Measurements from ENCODE around the gene RTN1.

RTN1 gene

GRCh38 chr14:59895721-59896120 is 25.1 kb upstream of the RTN1 start:
- H3K9me3 ChIP-seq (ENCODE audit: low read length): no peaks in the 10 kb centered on the region
- no peak overlapping the region for H3K4me3 ChIP-seq (ENCODE audit: low read depth in 1 of 2, low read length in 2 of 2)
- H3K4me1 ChIP-seq (ENCODE audit: insufficient read depth, low read length): no peaks in the 10 kb centered on the region
- H3K36me3 ChIP-seq (ENCODE audit: insufficient read depth, low read length): no peaks in the 10 kb centered on the region
- no peak overlapping the region for H3K27ac ChIP-seq (ENCODE audit: low read depth, low read length)
- no peaks in the 10 kb centered on the region for H3K27me3 ChIP-seq (ENCODE audit: control insufficient read depth in 1 of 2, insufficient read depth in 2 of 2, low read length in 2 of 2)
- H3K9ac ChIP-seq (ENCODE audit: low read length): no peak overlapping the region

DNA sequence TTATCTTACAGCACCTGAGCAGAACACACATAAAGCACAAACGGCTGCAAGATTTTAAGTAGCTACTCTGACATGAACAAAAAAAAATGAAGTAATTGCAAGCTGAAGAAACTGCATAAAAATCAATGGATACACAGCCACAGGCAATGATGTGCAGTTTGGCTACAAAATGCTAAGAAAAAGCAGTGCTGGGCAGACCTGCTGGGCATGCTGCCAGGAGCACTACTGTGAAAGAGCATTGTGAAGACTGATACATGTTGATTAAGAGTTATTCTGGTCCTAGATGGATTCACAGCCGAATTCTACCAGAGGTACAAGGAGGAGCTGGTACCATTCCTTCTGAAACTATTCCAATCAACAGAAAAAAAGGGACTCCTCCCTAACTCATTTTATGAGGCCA is 20.1 kb upstream of the RTN1 start:
- Histone ChIP-seq H3K27me3 (ENCODE audit: control insufficient read depth in 1 of 2, insufficient read depth in 2 of 2, low read length in 2 of 2) (no peaks in the 10 kb centered on the region), H3K9ac (ENCODE audit: low read length) (no peak overlapping the region), H3K27ac (ENCODE audit: low read depth, low read length) (no peak overlapping the region), H3K9me3 (ENCODE audit: low read length) (no peaks in the 10 kb centered on the region), H3K4me1 (ENCODE audit: insufficient read depth, low read length) (no peaks in the 10 kb centered on the region), H3K4me3 (ENCODE audit: low read depth in 1 of 2, low read length in 2 of 2) (no peak overlapping the region), H3K36me3 (ENCODE audit: insufficient read depth, low read length) (no peaks in the 10 kb centered on the region)

GRCh38 chr14:59882957-59883356 is 12.4 kb upstream of the RTN1 start:
- Histone ChIP-seq H3K9me3 (ENCODE audit: low read length) (no peaks in the 10 kb centered on the region), H3K9ac (ENCODE audit: low read length) (no peak overlapping the region), H3K27me3 (ENCODE audit: control insufficient read depth in 1 of 2, insufficient read depth in 2 of 2, low read length in 2 of 2) (no peaks in the 10 kb centered on the region), H3K4me1 (ENCODE audit: insufficient read depth, low read length) (no peaks in the 10 kb centered on the region), H3K36me3 (ENCODE audit: insufficient read depth, low read length) (no peaks in the 10 kb centered on the region), H3K4me3 (ENCODE audit: low read depth in 1 of 2, low read length in 2 of 2) (no peak overlapping the region), H3K27ac (ENCODE audit: low read depth, low read length) (no peak overlapping the region)

DNA sequence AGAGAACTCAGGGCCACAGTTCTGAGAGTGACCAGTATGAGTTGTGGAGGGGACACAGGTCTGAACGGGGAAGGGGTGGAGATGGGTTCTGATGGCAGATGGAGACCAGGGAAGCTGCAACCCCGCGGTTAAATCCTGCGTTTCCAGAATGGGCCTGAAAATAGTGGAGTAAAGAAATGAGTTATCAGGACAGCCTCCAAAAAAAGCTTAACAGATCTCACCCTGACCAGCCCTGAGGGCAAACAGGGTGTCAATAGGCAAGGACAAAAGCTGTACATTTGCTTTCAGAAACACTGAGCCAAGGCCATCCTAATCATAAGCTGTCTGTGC is 555 bp upstream of the RTN1 start:
- no peaks in the 10 kb centered on the region for H3K9me3 ChIP-seq (ENCODE audit: low read length)
- H3K27me3 ChIP-seq (ENCODE audit: control insufficient read depth in 1 of 2, insufficient read depth in 2 of 2, low read length in 2 of 2): peaks cover 4 to 38% of the 10 kb centered on the region in 2 donors
- no peaks in the 10 kb centered on the region for H3K36me3 ChIP-seq (ENCODE audit: insufficient read depth, low read length)
- peak overlapping the region; percentile 43 to 62 for H3K4me3 ChIP-seq (ENCODE audit: low read depth in 1 of 2, low read length in 2 of 2)
- H3K9ac ChIP-seq (ENCODE audit: low read length): no peak overlapping the region
- H3K4me1 ChIP-seq (ENCODE audit: insufficient read depth, low read length): no peaks in the 10 kb centered on the region
- no peak overlapping the region for H3K27ac ChIP-seq (ENCODE audit: low read depth, low read length)

GRCh38 chr14:59869381-59870255 is 958 bp downstream of the RTN1 start:
- no peaks in the 10 kb centered on the region for H3K4me1 ChIP-seq (ENCODE audit: insufficient read depth, low read length)
- no peaks in the 10 kb centered on the region for H3K36me3 ChIP-seq (ENCODE audit: insufficient read depth, low read length)
- no peak overlapping the region for H3K9ac ChIP-seq (ENCODE audit: low read length)
- H3K27ac ChIP-seq (ENCODE audit: low read depth, low read length): no peak overlapping the region
- H3K4me3 ChIP-seq (ENCODE audit: low read depth in 1 of 2, low read length in 2 of 2): peak overlapping the region in 1 of 2 donors; percentile 43
- no peaks in the 10 kb centered on the region for H3K9me3 ChIP-seq (ENCODE audit: low read length)
- peaks cover 4 to 38% of the 10 kb centered on the region in 2 donors for H3K27me3 ChIP-seq (ENCODE audit: control insufficient read depth in 1 of 2, insufficient read depth in 2 of 2, low read length in 2 of 2)

DNA sequence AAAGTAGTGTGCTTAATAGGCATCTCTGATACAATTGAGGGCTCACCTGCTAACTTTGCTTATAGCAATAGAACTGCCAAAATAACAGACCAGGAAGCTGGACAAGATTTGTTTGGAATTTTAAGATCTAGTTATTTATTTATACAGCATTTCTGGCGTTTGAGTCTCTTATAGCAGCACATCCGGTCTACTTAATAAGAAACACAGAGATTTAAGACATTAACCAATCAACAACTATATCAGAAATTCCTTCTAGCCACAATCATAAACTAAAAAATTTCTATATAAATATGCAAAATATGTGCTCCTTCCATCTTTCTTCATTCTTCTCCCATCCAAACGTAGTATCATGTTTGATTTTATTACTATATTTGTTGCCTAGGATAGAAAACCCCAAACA is 2.6 kb downstream of the RTN1 start:
- H3K27me3 ChIP-seq (ENCODE audit: control insufficient read depth in 1 of 2, insufficient read depth in 2 of 2, low read length in 2 of 2): peaks cover 4 to 38% of the 10 kb centered on the region in 2 donors
- H3K4me1 ChIP-seq (ENCODE audit: insufficient read depth, low read length): no peaks in the 10 kb centered on the region
- H3K27ac ChIP-seq (ENCODE audit: low read depth, low read length): no peak overlapping the region
- H3K9ac ChIP-seq (ENCODE audit: low read length): no peak overlapping the region
- no peak overlapping the region for H3K4me3 ChIP-seq (ENCODE audit: low read depth in 1 of 2, low read length in 2 of 2)
- H3K36me3 ChIP-seq (ENCODE audit: insufficient read depth, low read length): no peaks in the 10 kb centered on the region
- no peaks in the 10 kb centered on the region for H3K9me3 ChIP-seq (ENCODE audit: low read length)

DNA sequence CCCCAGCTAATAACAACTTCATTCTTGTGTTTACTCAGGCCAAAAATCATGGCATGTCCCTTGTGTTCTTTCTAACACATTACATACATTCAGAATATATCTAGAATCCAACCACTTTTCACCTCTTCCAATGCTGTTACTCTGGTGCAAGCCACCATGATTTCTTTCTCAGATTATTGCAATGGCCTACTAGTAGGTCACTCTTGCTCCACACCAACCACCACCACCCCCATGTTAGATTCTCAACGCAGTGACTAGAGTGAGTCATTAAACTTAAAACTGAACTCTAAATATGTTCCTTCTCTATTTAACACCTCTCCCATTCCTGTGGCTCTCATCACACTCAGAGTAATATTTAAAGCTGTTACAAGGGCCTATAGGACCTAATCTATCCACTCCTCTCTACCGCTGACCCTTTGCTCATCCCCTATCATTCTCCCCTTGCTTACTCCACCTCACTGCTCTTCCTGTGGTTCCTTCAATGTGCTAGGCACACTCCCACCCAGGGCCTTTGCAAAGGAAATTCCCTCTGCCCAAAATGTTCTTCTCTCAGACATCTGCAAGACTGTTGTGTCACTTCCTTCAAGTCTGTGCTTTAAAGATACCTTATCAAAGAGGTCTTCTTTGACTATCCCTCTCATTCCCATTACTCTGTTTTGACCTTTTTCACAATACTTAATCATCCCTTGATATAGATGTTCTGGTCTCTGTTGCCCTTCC is 6.6 kb downstream of the RTN1 start:
- Histone ChIP-seq H3K36me3 (ENCODE audit: insufficient read depth, low read length) (no peaks in the 10 kb centered on the region), H3K4me1 (ENCODE audit: insufficient read depth, low read length) (no peaks in the 10 kb centered on the region), H3K9me3 (ENCODE audit: low read length) (no peaks in the 10 kb centered on the region), H3K27ac (ENCODE audit: low read depth, low read length) (no peak overlapping the region), H3K27me3 (ENCODE audit: control insufficient read depth in 1 of 2, insufficient read depth in 2 of 2, low read length in 2 of 2) (peaks cover 0 to 16% of the 10 kb centered on the region in 2 donors), H3K4me3 (ENCODE audit: low read depth in 1 of 2, low read length in 2 of 2) (no peak overlapping the region), H3K9ac (ENCODE audit: low read length) (no peak overlapping the region)

- no peak overlapping the region for H3K4me3 ChIP-seq (ENCODE audit: low read depth in 1 of 2, low read length in 2 of 2)
- H3K27me3 ChIP-seq (ENCODE audit: control insufficient read depth in 1 of 2, insufficient read depth in 2 of 2, low read length in 2 of 2): no peaks in the 10 kb centered on the region
- no peaks in the 10 kb centered on the region for H3K36me3 ChIP-seq (ENCODE audit: insufficient read depth, low read length)
- H3K27ac ChIP-seq (ENCODE audit: low read depth, low read length): no peak overlapping the region
- H3K9me3 ChIP-seq (ENCODE audit: low read length): no peaks in the 10 kb centered on the region
- H3K9ac ChIP-seq (ENCODE audit: low read length): no peak overlapping the region
- H3K4me1 ChIP-seq (ENCODE audit: insufficient read depth, low read length): no peaks in the 10 kb centered on the region
These were observed 13.2 kb downstream of the RTN1 start for GRCh38 chr14:59857328-59857727.

- Histone ChIP-seq H3K27ac (ENCODE audit: low read depth, low read length) (no peak overlapping the region), H3K9ac (ENCODE audit: low read length) (no peak overlapping the region), H3K9me3 (ENCODE audit: low read length) (no peaks in the 10 kb centered on the region), H3K4me3 (ENCODE audit: low read depth in 1 of 2, low read length in 2 of 2) (no peak overlapping the region), H3K36me3 (ENCODE audit: insufficient read depth, low read length) (no peaks in the 10 kb centered on the region), H3K27me3 (ENCODE audit: control insufficient read depth in 1 of 2, insufficient read depth in 2 of 2, low read length in 2 of 2) (no peaks in the 10 kb centered on the region), H3K4me1 (ENCODE audit: insufficient read depth, low read length) (no peaks in the 10 kb centered on the region)
These were observed 18.2 kb downstream of the RTN1 start for GRCh38 chr14:59852350-59852749.

DNA sequence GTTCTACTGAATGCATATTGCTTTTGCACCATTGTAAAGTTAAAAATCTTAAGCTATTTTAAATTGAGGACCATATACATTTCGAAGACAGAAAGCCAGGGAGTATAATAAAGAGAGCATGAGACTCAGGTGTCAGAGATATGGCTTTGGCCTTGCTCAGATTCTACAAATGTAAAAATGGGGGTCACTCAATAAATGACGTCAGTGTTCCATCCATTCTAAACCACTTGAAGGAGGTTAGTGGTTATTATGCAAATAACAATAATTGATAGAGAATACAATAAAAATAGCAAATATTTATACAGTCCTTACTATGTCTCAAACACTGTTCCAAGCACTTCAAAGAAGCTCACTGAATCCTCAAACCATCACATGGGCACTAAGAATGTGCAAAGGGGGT is 20.1 kb downstream of the RTN1 start:
- H3K27ac ChIP-seq (ENCODE audit: low read depth, low read length): no peak overlapping the region
- no peak overlapping the region for H3K4me3 ChIP-seq (ENCODE audit: low read depth in 1 of 2, low read length in 2 of 2)

DNA sequence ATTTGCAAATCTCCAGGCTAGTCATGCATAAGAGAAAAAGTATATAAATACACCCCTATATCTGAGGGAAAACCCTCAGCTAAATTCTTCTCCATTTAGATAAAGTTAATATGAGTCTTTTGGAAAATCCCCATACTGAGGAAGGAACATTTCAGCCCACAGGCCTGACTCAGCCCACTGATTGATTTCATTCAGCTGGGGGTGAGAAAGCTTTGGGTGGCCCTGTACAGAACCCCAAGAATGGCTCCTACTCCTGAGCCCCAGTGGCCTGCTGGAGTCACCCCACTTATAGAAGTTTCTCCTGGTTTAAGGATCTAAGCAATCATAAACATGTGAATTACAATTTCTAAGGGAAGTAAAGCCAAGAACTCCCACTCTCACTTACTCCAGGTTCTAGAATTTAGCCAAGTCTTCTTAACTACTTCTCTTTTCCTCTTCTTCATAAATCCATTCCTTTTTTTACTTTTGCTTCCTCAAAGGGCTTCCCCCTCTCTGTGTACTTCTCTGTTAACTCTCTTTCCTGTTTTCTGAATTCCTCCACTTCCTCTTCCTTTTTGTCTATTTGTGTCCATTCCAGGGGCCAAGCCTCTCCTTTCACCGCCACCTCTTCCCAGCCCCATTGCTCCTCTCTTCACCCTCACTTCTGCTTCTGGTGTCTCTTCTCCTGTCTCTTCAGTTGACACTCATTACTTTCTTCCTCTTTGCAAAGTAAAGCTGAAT is 21.0 kb downstream of the RTN1 start:
- Histone ChIP-seq H3K4me1 (ENCODE audit: insufficient read depth, low read length) (no peaks in the 10 kb centered on the region), H3K36me3 (ENCODE audit: insufficient read depth, low read length) (no peaks in the 10 kb centered on the region), H3K27ac (ENCODE audit: low read depth, low read length) (no peak overlapping the region), H3K9me3 (ENCODE audit: low read length) (no peaks in the 10 kb centered on the region), H3K9ac (ENCODE audit: low read length) (no peak overlapping the region), H3K4me3 (ENCODE audit: low read depth in 1 of 2, low read length in 2 of 2) (no peak overlapping the region), H3K27me3 (ENCODE audit: control insufficient read depth in 1 of 2, insufficient read depth in 2 of 2, low read length in 2 of 2) (no peaks in the 10 kb centered on the region)

More for the DNA sequence above, 20.1 kb downstream of the RTN1 start:
- Histone ChIP-seq H3K9me3 (ENCODE audit: low read length) (no peaks in the 10 kb centered on the region), H3K4me1 (ENCODE audit: insufficient read depth, low read length) (no peaks in the 10 kb centered on the region), H3K27me3 (ENCODE audit: control insufficient read depth in 1 of 2, insufficient read depth in 2 of 2, low read length in 2 of 2) (no peaks in the 10 kb centered on the region), H3K36me3 (ENCODE audit: insufficient read depth, low read length) (no peaks in the 10 kb centered on the region), H3K9ac (ENCODE audit: low read length) (no peak overlapping the region)

Data from muscle layer of colon (tissue), 2 donors.